A549 (cell line): ENCODE results near the gene MCAT. TPM values are rescaled to one million over a fixed set of nuclear protein-coding genes. Genes with fewer than 3 reads are reported as not detected.
A peak's percentile ranks its signal among the peaks of the same experiment; 100 is the strongest.
"Not testable (repeated sequence)": the region's sequence is repeated elsewhere in the genome, so short reads cannot be mapped to it uniquely, and the experiment has no call there.

Experiments
- ATAC-seq, 2 experiments: fragments of 200-7000 bp in 1 of 2; fragments of >200 bp in 1 of 2; cut with Nextera tagmentation in 1 of 2; cut with Tn5 transposase in 1 of 2; 3 replicates each; pipeline versions ENCODE4 v1.8.0 to v1.9.1; 2018 to 2020; ENCODE audit warnings: mild to moderate bottlenecking in 1 of 2, moderate library complexity in 1 of 2
- CTCF ChIA-PET: fragments of 300-600 bp; sonication (Branson Sonifier 250); formaldehyde crosslinking; extraction: SDS; loops from one replicate; lab custom pipeline; 2021; ENCODE audit warnings: antibody characterized with exemption, inconsistent platforms; lab: Yijun Ruan, JAX
- POLR2A ChIA-PET: fragments of 350-600 bp; formaldehyde crosslinking; extraction: SDS; loops from one replicate; lab custom pipeline; 2021; ENCODE audit warnings: antibody characterized with exemption, inconsistent platforms; lab: Yijun Ruan, JAX
- DNase-seq, 2 experiments: peaks; one replicate each; pipeline versions ENCODE4 v3.0.0 to v3.0.0-alpha.2; 2011 to 2016; ENCODE audit warnings: low read depth in 1 of 2, low spot score in 1 of 2
- FAIRE-seq: peaks from 2 replicates; lab custom pipeline; 2011; peaks lifted over from hg19 to GRCh38; lab: Jason Lieb, UNC
- H3K27ac ChIP-seq, 2 experiments: fragments of >200 bp; sonication (Bioruptor Twin); formaldehyde crosslinking; 3 replicates each; pipeline ENCODE4 v1.5.1; 2016 to 2017
- H3K4me1 ChIP-seq: fragments of >200 bp; sonication (Bioruptor Twin); formaldehyde crosslinking; 3 replicates; pipeline ENCODE4 v1.6.1; 2016
- H3K4me2 ChIP-seq: fragments of >200 bp; sonication (Bioruptor Twin); formaldehyde crosslinking; 3 replicates; pipeline ENCODE4 v1.6.1; 2016
- H3K4me3 ChIP-seq: fragments of >200 bp; sonication (Bioruptor Twin); formaldehyde crosslinking; 3 replicates; pipeline ENCODE4 v1.5.1; 2016
- H3K9me3 ChIP-seq: fragments of >200 bp; sonication (Bioruptor Twin); formaldehyde crosslinking; 3 replicates; pipeline ENCODE4 v1.6.1; 2016
- ATOH8 ChIP-seq: fragments of 250-450 bp; sonication (Bioruptor Pico); IDR thresholded peaks from 2 replicates; pipeline ENCODE4 v1.5.0; 2020; ENCODE audit warnings: low read depth, mild to moderate bottlenecking, moderate library complexity
- BCL3 ChIP-seq: fragments of >200 bp; sonication (Bioruptor Twin); formaldehyde crosslinking; IDR thresholded peaks from 3 replicates; pipeline ENCODE4 v1.6.1; 2016
- BHLHE40 ChIP-seq: IDR thresholded peaks from 2 replicates; pipeline ENCODE4 v1.6.1; 2012; ENCODE audit warnings: low read depth, low read length, inconsistent platforms
- CHD2 ChIP-seq: fragments of 150-350 bp; IDR thresholded peaks from 2 replicates; pipeline ENCODE4 v1.6.1; 2014; ENCODE audit warnings: low read length; ENCODE audit not compliant: partially characterized antibody
- CHD4 ChIP-seq: fragments of 200-600 bp; sonication (generic); IDR thresholded peaks from 2 replicates; pipeline ENCODE4 v1.6.1; 2016; ENCODE audit warnings: antibody characterized with exemption, mild to moderate bottlenecking, borderline replicate concordance
- CTCF ChIP-seq: fragments of >200 bp; sonication (Bioruptor Twin); formaldehyde crosslinking; IDR thresholded peaks from 3 replicates; pipeline ENCODE4 v1.5.1; 2016
- E2F6 ChIP-seq: IDR thresholded peaks from 2 replicates; pipeline ENCODE4 v1.6.1; 2012; ENCODE audit warnings: low read depth, borderline replicate concordance
- EHF ChIP-seq: fragments of 250-450 bp; sonication (Bioruptor Pico); IDR thresholded peaks from 2 replicates; pipeline ENCODE4 v1.5.0; 2020; ENCODE audit warnings: mild to moderate bottlenecking
- EHMT2 ChIP-seq: fragments of 200-600 bp; sonication (generic); IDR thresholded peaks from 2 replicates; pipeline ENCODE4 v1.6.1; 2016; ENCODE audit warnings: antibody characterized with exemption, low read depth, mild to moderate bottlenecking, moderate library complexity
- ESRRA ChIP-seq: fragments of 150-350 bp; IDR thresholded peaks from 2 replicates; pipeline ENCODE4 v1.6.1; 2014; ENCODE audit warnings: mild to moderate bottlenecking, low read length, borderline replicate concordance
- FOSB ChIP-seq: fragments of 250-450 bp; sonication (Bioruptor Pico); IDR thresholded peaks from 2 replicates; pipeline ENCODE4 v1.5.0; 2020; ENCODE audit warnings: mild to moderate bottlenecking, moderate library complexity
- FOSL2 ChIP-seq, 2 experiments: fragments of 450-650 bp in 1 of 2; fragments of >200 bp in 1 of 2; sonication (Bioruptor Twin) in 1 of 2; formaldehyde crosslinking; IDR thresholded peaks; 2 replicates each; pipeline versions ENCODE4 v1.5.0 to v1.6.1; 2016 to 2020; ENCODE audit warnings: mild to moderate bottlenecking in 1 of 2, moderate library complexity in 1 of 2
- HDAC2 ChIP-seq: fragments of 200-600 bp; sonication (generic); IDR thresholded peaks from 2 replicates; pipeline ENCODE4 v1.6.1; 2016
- HES2 ChIP-seq: fragments of >200 bp; sonication (Bioruptor Twin); formaldehyde crosslinking; IDR thresholded peaks from 2 replicates; pipeline ENCODE4 v1.6.1; 2016
- HOXA7 ChIP-seq: fragments of 250-450 bp; sonication (Bioruptor Pico); IDR thresholded peaks from 2 replicates; pipeline ENCODE4 v1.5.0; 2020; ENCODE audit warnings: mild to moderate bottlenecking, moderate library complexity
- KDM1A ChIP-seq: fragments of 200-600 bp; sonication (generic); IDR thresholded peaks from 2 replicates; pipeline ENCODE4 v1.6.1; 2016; ENCODE audit warnings: low read depth, mild to moderate bottlenecking
- KDM5A ChIP-seq: fragments of 200-600 bp; sonication (generic); IDR thresholded peaks from 2 replicates; pipeline ENCODE4 v1.6.1; 2016; ENCODE audit warnings: antibody characterized with exemption, mild to moderate bottlenecking
- MAZ ChIP-seq: fragments of 150-350 bp; IDR thresholded peaks from 2 replicates; pipeline ENCODE4 v1.6.1; 2014; ENCODE audit warnings: antibody characterized with exemption, low read depth, low read length, borderline replicate concordance
- NFE2L2 ChIP-seq: fragments of 150-350 bp; conservative IDR thresholded peaks from 2 replicates; pipeline ENCODE4 v1.6.1; 2014; ENCODE audit warnings: low read length
- NPAS2 ChIP-seq: fragments of 250-450 bp; sonication (Bioruptor Pico); IDR thresholded peaks from 2 replicates; pipeline ENCODE4 v1.8.0; 2022; ENCODE audit warnings: mild to moderate bottlenecking, moderate library complexity, borderline replicate concordance
- POLR2A ChIP-seq: IDR thresholded peaks from 2 replicates; pipeline ENCODE4 v1.6.1; 2012; ENCODE audit warnings: mild to moderate bottlenecking, low read length
- RCOR1 ChIP-seq: fragments of 150-350 bp; IDR thresholded peaks from 2 replicates; pipeline ENCODE4 v1.6.1; 2014; ENCODE audit warnings: antibody characterized with exemption, low read length, low read depth
- ZC3H11A ChIP-seq: fragments of 450-650 bp; IDR thresholded peaks from 2 replicates; pipeline ENCODE4 v1.6.1; 2014; ENCODE audit warnings: antibody characterized with exemption, mild to moderate bottlenecking
- ZFP36 ChIP-seq: fragments of 450-650 bp; IDR thresholded peaks from 2 replicates; pipeline ENCODE4 v1.6.1; 2014; ENCODE audit warnings: borderline replicate concordance; ENCODE audit not compliant: partially characterized antibody
- ZSCAN20 ChIP-seq: fragments of 250-450 bp; sonication (Bioruptor Pico); IDR thresholded peaks from 2 replicates; pipeline ENCODE4 v1.8.0; 2022; ENCODE audit warnings: mild to moderate bottlenecking, moderate library complexity
- WGBS: methylation state at CpG from one replicate; pipeline ENCODE4 v1.1.6; 2017; ENCODE audit errors: missing lambda C conversion rate; 5-methylcytosine and 5-hydroxymethylcytosine counted together
- polyA plus RNA-seq, 4 experiments: library from polyadenylated mRNA; depleted of rRNA in 3 of 4; stranded (reverse); fragments of >200 nt; fragmentation: RNase III in 1 of 4; extraction: RNeasy Plus Mini Kit Qiagen cat#74134 plus additional on column Dnase treatment in 1 of 4; gene quantifications; 2 replicates in 3 of 4; 3 replicates in 1 of 4; pipeline ENCODE4 v1.2.3, GENCODE V29; 2011 to 2017

MCAT gene
- polyA plus RNA-seq, 2 of the 4 experiments (the other 2 are of a cell fraction) = 11.8 to 15.5 TPM

GRCh38 chr22:43109921-43110443 lies 33.2 kb downstream of the MCAT start:
- CTCF ChIA-PET = interaction anchor here (0.8 kb wide), 1 partner anchor 11 kb away, joined by 3 read pairs; no protein-coding TSS in a partner anchor

GRCh38 chr22:43109511-43109910 lies 33.7 kb downstream of the MCAT start:
- H3K4me3 ChIP-seq = no peak overlapping the region
- H3K9me3 ChIP-seq = no peaks in the 10 kb centered on the region
- FAIRE-seq (no peak), DNase-seq (no peak), ATAC-seq (no peak)
- H3K4me1 ChIP-seq = 0 out of 3 replicates have a peak, but pooled peaks cover 2% of the 10 kb centered on the region
- TF ChIP-seq KDM1A (no peak), ZC3H11A (no peak), EHMT2 (no peak), HDAC2 (no peak), EHF (no peak), ATOH8 (no peak), HES2 (no peak), ZSCAN20 (no peak), MAZ (no peak)
- 86% methylated on average over 3 of the region's 5 CpGs for WGBS
- ChIA-PET POLR2A (no interaction called here), CTCF (no interaction called here)
- no peak overlapping the region; the same call in 1 of the 3 replicates for H3K4me2 ChIP-seq
- H3K27ac ChIP-seq = no peak overlapping the region

More at GRCh38 chr22:43109921-43110443, 33.2 kb downstream of the MCAT start:
- H3K4me2 ChIP-seq = peak overlapping the region; percentile 93
- no peak for FAIRE-seq
- no peak overlapping the region for H3K27ac ChIP-seq
- H3K4me3 ChIP-seq = peak overlapping the region; percentile 73
- POLR2A ChIA-PET = no interaction called here
- 7% methylated on average over 12 of the region's 32 CpGs for WGBS
- TF ChIP-seq POLR2A (no peak), HOXA7 (CRISPR knock-in tag) (no peak), KDM1A (no peak), FOSL2 (IDR thresholded peaks at IDR 0.05) (no peak), FOSL2 (CRISPR knock-in tag; IDR thresholded peaks at IDR 0.05) (no peak), BCL3 (no peak), HES2 (no peak)
- no peak for ATAC-seq
- no peaks in the 10 kb centered on the region for H3K9me3 ChIP-seq
- DNase-seq = no peak
- 0 out of 3 replicates have a peak, but pooled peaks cover 2% of the 10 kb centered on the region for H3K4me1 ChIP-seq

- TF ChIP-seq HOXA7 (CRISPR knock-in tag) (no peak), KDM5A (no peak), NPAS2 (no peak), BHLHE40 (no peak), ATOH8 (no peak), ZC3H11A (no peak), FOSB (CRISPR knock-in tag) (no peak), CHD4 (no peak), CTCF (no peak), CHD2 (no peak), ESRRA (no peak), NFE2L2 (no peak), ZFP36 (no peak), RCOR1 (no peak), E2F6 (no peak)
- ChIA-PET POLR2A (no interaction called here), CTCF (no interaction called here)
- ATAC-seq = no peak
- DNase-seq = no peak
- no peak overlapping the region for H3K27ac ChIP-seq
- no peak overlapping the region for H3K4me3 ChIP-seq
- FAIRE-seq = no peak
- 0 out of 3 replicates have a peak, but pooled peaks cover 2% of the 10 kb centered on the region for H3K4me1 ChIP-seq
- H3K9me3 ChIP-seq = no peaks in the 10 kb centered on the region
- 85% methylated on average over 8 of the region's 8 CpGs for WGBS
- H3K4me2 ChIP-seq = no peak overlapping the region
These were observed 36.9 kb downstream of the MCAT start for GRCh38 chr22:43106302-43106701.

GRCh38 chr22:43104950-43105349 lies 38.2 kb downstream of the MCAT start:
- CTCF ChIA-PET, POLR2A ChIA-PET, H3K4me1 ChIP-seq, H3K4me3 ChIP-seq, DNase-seq, ATAC-seq, FAIRE-seq, H3K27ac ChIP-seq, H3K4me2 ChIP-seq, H3K9me3 ChIP-seq: not testable (repeated sequence)
- 97% methylated on average over 3 of the region's 3 CpGs for WGBS
